Loucy (cell line): Measurements from ENCODE around the gene OR2T4.

Experiments
- EZH2phosphoT487 ChIP-seq: fragments of 200-600 bp; IDR thresholded peaks from 2 replicates; pipeline ENCODE4 v1.6.1; 2018; ENCODE audit warnings: antibody characterized with exemption, mild to moderate bottlenecking, moderate library complexity, borderline replicate concordance
- TF ChIP-seq, protein P1 (sequence below): fragments of 200-600 bp; sonication (generic); conservative IDR thresholded peaks from 2 replicates; pipeline ENCODE4 v1.5.1; 2014; ENCODE audit warnings: mild to moderate bottlenecking, antibody characterized with exemption, low read length

DNA sequence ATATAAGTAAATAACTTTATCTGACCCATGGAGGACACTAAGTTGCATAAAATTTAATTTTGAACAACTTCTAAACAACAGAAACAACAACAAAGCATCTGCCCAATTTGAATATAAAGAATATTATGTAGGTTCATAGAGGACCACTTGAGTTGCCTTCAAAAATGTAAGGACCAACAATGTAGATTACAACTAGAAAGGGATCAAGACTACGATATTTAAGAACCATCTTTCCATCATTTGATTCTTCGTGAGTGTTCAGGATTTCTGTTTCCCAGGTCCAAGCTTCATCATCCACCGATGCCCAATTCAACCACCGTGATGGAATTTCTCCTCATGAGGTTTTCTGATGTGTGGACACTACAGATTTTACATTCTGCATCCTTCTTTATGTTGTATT lies 13.0 kb upstream of the OR2T4 start, which contains the start of gene OR14C36:
- TF ChIP-seq, protein P1, sequence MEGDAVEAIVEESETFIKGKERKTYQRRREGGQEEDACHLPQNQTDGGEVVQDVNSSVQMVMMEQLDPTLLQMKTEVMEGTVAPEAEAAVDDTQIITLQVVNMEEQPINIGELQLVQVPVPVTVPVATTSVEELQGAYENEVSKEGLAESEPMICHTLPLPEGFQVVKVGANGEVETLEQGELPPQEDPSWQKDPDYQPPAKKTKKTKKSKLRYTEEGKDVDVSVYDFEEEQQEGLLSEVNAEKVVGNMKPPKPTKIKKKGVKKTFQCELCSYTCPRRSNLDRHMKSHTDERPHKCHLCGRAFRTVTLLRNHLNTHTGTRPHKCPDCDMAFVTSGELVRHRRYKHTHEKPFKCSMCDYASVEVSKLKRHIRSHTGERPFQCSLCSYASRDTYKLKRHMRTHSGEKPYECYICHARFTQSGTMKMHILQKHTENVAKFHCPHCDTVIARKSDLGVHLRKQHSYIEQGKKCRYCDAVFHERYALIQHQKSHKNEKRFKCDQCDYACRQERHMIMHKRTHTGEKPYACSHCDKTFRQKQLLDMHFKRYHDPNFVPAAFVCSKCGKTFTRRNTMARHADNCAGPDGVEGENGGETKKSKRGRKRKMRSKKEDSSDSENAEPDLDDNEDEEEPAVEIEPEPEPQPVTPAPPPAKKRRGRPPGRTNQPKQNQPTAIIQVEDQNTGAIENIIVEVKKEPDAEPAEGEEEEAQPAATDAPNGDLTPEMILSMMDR = no peak
- no peak for TF ChIP-seq EZH2phosphoT487
